Stimulated activated CD8-positive, alpha-beta memory T cell treated with anti-CD3 and anti-CD28 coated beads, Interleukin-12 subunit alpha, Interleukin-12 subunit beta, amount 100 ng/mL, for 24 hours (primary cell): ENCODE measurements around the gene AGPS.
"Not testable (repeated sequence)": the region's sequence is repeated elsewhere in the genome, so short reads cannot be mapped to it uniquely, and the experiment has no call there.

ENCODE experiments used
- DNase-seq: peaks from one replicate; pipeline ENCODE4 v3.0.0-alpha.2; 2020; ENCODE audit errors: extremely low read depth

Gene AGPS

DNA sequence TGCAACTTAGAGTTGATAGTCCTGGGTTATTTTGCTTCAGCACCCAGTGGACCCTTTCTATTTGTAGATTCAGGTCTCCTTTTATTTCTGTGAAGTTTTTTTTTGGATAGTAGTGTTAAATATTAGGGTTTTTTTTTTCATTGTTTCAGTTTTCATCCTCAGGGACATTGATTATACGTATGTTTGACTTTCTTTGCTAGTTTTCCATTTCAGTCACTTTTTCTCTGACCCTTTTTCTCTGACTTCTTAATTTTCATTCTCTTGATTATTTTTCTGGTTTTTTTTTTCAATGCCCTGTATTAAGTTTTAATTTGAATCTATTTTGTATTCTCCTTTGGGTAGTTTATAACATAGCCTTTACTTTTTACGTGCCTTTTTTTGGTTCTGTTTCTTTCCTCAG is 79.4 kb downstream of the AGPS start:
- DNase-seq, result no peak

DNA sequence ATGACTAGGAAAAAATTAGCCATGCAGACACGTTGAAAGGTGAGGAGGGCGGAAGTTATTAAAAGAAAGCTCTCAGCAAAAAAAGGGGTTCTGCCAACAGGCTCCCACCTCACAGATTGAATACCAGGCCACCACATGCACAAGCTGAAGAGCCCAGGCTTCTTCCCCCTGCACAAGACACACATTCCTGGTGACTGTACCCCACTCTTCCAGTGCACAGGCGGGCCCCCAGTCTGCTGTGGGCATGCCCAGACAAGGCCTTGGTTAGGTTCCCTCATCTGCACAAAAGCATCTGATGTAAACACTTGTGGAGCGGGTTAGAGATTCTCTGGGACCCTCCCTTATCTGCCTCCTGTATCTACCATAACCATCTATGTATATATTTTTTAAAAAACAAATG is 81.7 kb downstream of the AGPS start:
- no peak for DNase-seq

- DNase-seq, result no peak
These were observed 82.4 kb downstream of the AGPS start for GRCh38 chr2:177474998-177475397.

- DNase-seq, result no peak
These were observed 84.3 kb downstream of the AGPS start for GRCh38 chr2:177476897-177477296.

DNA sequence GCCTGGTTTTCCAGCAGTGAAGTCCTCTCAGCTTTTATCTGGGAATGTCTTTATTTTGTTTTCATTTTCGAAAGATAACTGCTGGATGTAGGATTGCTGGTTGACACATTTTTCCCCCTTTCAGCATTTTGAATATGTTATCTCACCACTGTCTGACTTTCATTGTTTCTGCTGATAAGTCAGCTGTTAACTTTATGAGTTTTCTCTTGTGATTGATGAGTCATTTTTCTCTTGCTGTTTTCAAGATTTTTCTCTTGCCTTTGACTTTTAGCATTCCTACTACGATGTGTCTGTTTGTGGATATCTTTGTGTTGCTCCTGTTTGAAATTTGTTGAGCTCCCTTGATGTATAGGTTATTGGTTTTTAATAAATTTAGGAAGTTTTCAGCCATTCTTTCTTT is 85.5 kb downstream of the AGPS start:
- DNase-seq, result no peak

DNA sequence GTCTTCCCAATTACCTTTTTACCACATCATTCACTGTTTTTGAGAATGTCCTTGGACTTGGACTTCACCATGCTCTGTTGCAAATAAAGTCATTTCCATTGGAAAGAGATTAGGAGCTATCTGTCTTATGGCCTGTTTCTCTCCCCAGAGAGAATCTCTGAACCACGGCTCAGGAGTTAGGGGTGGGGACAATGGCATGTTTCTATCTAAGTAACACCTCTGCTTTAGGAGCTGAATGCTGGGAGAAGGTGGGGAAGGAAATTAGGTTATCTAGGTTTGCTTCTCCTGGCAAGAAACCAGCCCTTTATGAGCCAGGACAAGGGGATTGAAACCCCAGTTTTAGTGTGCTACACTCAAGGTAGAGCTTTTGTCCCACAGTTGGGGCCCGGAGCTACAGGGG is 86.3 kb downstream of the AGPS start:
- DNase-seq, result no peak

GRCh38 chr2:177482195-177482594 is 89.6 kb downstream of the AGPS start:
- DNase-seq, result no peak

DNA sequence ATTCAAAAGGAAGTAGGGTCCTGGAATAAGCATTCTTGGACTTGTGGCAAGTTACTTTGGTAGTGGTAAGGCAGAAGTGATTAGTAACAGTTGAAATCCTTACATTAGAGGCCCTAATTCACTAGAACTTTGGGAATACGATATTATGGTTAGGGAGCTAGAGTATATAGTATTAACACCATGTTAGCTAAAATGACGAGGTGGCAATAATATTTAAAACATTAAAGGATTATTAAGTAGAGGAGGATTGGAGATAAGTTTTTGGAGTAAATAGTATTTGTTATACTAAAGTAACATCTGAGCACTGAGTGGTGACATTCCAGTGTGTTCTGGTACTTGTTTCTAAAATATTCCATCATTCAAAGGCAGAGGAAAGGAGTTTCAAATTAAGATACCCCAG is 91.0 kb downstream of the AGPS start:
- DNase-seq, result no peak

- DNase-seq, result no peak
These were observed 91.7 kb downstream of the AGPS start for GRCh38 chr2:177484180-177484795.

DNA sequence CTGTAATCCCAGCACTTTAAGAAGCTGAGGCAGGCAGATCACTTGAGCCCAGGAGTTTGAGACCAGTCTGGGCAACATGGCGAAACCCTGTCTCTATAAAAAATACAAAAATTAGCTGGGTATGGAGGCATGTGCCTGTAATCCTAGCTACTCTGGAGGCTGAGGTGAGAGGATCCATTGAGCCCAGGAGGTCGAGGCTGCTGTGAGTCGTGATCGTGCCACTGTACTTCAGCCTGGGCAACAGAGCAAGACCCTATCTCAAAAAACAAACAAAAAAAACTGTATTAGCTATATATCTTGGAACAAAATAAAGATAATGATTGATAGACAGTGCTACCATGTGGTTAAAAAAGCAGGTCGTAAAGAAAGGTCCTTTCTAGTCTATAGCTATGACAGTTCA is 93.1 kb downstream of the AGPS start:
- not testable (repeated sequence) for DNase-seq

DNA sequence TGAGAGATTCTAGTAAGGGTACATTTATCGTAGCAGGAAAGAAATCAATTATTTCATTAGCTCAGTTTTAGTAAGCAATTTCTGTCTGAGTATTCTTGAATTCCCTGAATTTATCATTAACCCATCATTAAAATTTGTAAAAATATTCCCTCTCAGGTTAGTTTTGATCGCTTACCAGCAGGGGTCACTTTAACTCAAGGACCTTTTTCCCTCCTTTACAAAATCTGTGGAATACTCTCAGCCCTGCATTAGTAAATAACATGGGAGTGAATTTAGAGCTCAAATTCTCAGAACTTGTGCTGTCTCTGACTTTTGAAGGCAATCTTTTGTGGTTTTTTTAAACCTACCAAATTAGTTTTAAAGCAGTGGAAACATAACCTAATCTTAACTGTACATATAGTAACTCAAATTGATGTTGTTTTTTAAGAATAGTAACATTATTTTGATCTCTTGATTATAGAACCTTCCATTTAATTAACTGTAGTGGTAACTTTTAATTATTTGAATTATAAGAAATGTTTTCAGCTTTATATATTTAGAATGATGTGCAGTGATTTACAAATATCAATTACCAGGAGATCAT is 97.2 kb downstream of the AGPS start:
- DNase-seq, result no peak

GRCh38 chr2:177495945-177496344 is 103.4 kb downstream of the AGPS start:
- DNase-seq, result no peak

DNA sequence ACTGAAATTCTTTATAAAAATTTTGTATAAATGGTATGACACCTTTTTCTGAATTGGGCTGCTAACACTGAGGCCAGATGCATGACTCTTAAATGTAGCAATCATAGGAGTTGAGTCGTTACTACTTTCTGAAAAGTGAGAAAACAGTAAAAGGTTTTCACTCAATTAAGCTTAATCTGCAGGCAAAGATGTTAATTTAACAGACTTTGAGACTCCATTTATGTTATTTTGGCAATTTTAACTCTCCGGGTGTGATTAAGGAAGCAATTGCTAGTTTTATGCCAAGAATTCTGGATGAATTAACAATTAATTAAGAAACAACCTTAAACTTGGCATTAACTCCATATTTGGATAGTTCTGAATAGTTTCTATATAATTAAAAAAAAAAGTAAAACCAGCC is 104.3 kb downstream of the AGPS start:
- no peak for DNase-seq

DNA sequence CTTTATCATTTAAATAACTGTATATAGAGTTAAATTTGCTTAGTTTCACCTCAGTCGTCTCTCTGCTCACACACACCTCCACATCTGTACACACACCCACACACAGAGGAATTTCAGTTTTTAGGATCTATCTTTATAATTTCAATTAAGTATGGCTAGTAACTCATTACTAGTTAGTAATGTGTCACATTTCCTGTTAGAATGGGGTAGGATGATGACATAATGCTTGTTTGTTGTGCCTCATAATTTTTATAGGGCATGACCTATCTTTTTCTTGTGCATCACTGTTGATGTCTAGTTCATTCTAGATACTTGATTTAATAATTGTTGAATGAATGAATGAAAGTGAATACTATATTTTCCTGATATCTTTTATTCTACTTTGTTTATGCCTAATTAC is 108.6 kb downstream of the AGPS start:
- no peak for DNase-seq

DNA sequence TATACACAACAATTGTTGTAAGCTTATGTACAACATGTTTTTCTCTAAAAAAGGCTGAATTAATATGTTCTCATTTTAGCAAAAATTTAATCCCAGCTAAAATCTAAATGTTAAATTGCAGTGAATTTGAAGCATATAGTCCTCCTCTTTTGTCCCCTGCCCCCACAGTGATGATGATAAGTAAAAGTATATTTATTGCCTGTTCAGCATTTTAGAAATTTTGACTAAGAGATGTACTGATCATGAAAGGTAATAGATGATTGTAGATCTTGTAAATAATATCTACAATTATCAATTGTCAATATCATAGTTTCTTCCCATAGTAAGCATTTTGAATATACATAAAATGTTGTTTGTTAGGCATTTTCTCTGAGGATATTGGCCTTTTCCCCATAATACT is 113.9 kb downstream of the AGPS start:
- no peak for DNase-seq

GRCh38 chr2:177506998-177507397 is 114.4 kb downstream of the AGPS start:
- DNase-seq, result no peak

- DNase-seq, result no peak
These were observed 124.4 kb downstream of the AGPS start for GRCh38 chr2:177516824-177517544.

DNA sequence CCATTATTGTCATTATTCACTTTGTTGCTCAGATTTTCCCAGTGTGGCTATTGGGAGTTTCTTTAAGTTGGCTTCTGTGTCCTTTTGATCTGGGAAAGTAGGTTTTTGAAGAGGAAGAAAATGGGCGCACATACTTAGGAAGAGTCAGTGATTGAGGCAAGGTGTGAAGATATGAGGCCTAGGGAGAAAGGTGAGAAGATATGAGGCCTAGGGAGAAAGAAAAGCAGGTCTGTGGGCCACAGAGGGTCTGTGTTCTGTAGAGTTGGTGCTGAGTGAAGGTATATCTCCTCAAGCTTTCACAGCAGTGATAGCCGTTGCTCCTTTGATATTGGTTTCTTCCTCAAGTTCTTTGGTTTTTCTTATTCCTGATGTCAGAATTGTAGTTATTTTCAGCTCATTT is 126.2 kb downstream of the AGPS start:
- no peak for DNase-seq

DNA sequence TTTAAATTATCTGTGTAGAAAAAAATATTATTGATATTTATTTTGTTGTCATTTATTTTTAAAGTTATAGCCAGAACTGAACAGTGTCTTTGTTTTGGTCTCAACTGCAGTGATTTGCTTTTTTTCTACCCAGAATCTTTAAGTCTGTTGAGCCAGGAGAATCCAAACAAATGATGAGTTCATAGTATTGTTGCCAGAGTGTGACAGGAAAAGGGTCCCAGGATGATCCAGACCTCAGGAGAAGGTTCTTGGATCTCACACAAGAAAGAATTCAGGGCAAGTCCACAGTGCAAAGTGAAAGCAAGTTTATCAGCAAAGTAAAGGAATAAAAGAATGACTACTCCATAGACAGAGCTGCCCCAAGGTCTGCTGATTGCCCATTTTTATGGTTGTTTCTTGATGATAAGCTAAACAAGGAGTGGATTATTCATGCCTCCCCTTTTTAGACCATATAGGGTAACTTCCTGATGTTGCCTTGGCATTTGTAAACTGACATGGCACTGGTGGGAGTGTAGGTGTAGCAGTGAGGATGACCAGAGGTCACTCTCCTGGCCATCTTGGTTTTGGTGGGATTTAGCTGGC is 127.1 kb downstream of the AGPS start:
- no peak for DNase-seq

- DNase-seq, result no peak
These were observed 127.8 kb downstream of the AGPS start for GRCh38 chr2:177520324-177520723.

GRCh38 chr2:177523781-177524180 is 131.2 kb downstream of the AGPS start:
- no peak for DNase-seq

- DNase-seq, result no peak
These were observed 132.9 kb downstream of the AGPS start for GRCh38 chr2:177525351-177525924.
